Immature natural killer cell (primary cell): ENCODE measurements around the gene GOLGA6D. TPM values are rescaled to one million over a fixed set of nuclear protein-coding genes. Genes with fewer than 3 reads are reported as not detected.
"Not testable (repeated sequence)": the region's sequence is repeated elsewhere in the genome, so short reads cannot be mapped to it uniquely, and the experiment has no call there.

Experiments used
- DNase-seq, 3 donors: peaks; one replicate each; pipeline ENCODE4 v3.0.0; 2022; ENCODE audit warnings: mixed read lengths in 1 of 3
- H3K27ac Mint-ChIP-seq, 6 donors: one replicate each; pipeline ENCODE4 v1.8.0; 2020; ENCODE audit warnings: mixed read lengths in 6 of 6, mild to moderate bottlenecking in 5 of 6, inconsistent platforms in 4 of 6, moderate library complexity in 3 of 6
- H3K27me3 Mint-ChIP-seq, 3 donors: one replicate each; pipeline ENCODE4 v1.8.0; 2020 to 2021; ENCODE audit warnings: low read depth in 3 of 3, mild to moderate bottlenecking in 3 of 3, mixed read lengths in 3 of 3, moderate library complexity in 3 of 3, inconsistent platforms in 1 of 3
- H3K36me3 Mint-ChIP-seq, 3 donors: one replicate each; pipeline ENCODE4 v1.8.0; 2020; ENCODE audit warnings: mixed read lengths in 3 of 3, inconsistent platforms in 2 of 3, mild to moderate bottlenecking in 2 of 3
- H3K4me1 Mint-ChIP-seq, 2 donors: one replicate each; pipeline ENCODE4 v1.8.0; 2020; ENCODE audit warnings: inconsistent platforms in 2 of 2, mild to moderate bottlenecking in 2 of 2, mixed read lengths in 2 of 2, moderate library complexity in 1 of 2
- H3K4me3 Mint-ChIP-seq, 5 donors: one replicate each; pipeline ENCODE4 v1.8.0; 2020; ENCODE audit warnings: mild to moderate bottlenecking in 5 of 5, mixed read lengths in 5 of 5, inconsistent platforms in 3 of 5, moderate library complexity in 3 of 5
- H3K9me3 Mint-ChIP-seq, 6 donors: one replicate each; pipeline ENCODE4 v1.8.0; 2020; ENCODE audit warnings: mild to moderate bottlenecking in 6 of 6, mixed read lengths in 6 of 6, inconsistent platforms in 4 of 6, moderate library complexity in 3 of 6
- polyA plus RNA-seq, 3 donors: library from polyadenylated mRNA; unstranded; fragments of 300-500 nt; fragmentation: Illumina TruSeq; gene quantifications; one replicate each; pipeline ENCODE4 v1.2.3, GENCODE V29; 2021

Gene GOLGA6D
- polyA plus RNA-seq, 3 donors from 2014 or later = not detected

- peak overlapping the region in 1 of 5 donors; percentile 2 for H3K4me3 Mint-ChIP-seq
- H3K27me3 Mint-ChIP-seq = peaks cover 10 to 27% (median 12%) of the 10 kb centered on the region in 3 donors
- not testable (repeated sequence) for H3K9me3 Mint-ChIP-seq, H3K36me3 Mint-ChIP-seq, DNase-seq
- H3K27ac Mint-ChIP-seq = peak overlapping the region in 5 of 6 donors; percentile 6 to 51 (median 37)
- peaks cover 37 to 38% of the 10 kb centered on the region in 2 donors for H3K4me1 Mint-ChIP-seq
Measured at GRCh38 chr15:75332093-75332492, 49.5 kb downstream of the GOLGA6D start.

GRCh38 chr15:75333654-75334419 is 51.2 kb downstream of the GOLGA6D start:
- Mint-ChIP-seq H3K4me3 (peak overlapping the region in 4 of 5 donors; percentile 32 to 76 (median 52)), H3K27me3 (peaks cover 12 to 27% (median 12%) of the 10 kb centered on the region in 3 donors), H3K27ac (peak overlapping the region; percentile 51 to 86 (median 82)), H3K4me1 (peaks cover 42 to 50% of the 10 kb centered on the region in 2 donors)
- H3K36me3 Mint-ChIP-seq, H3K9me3 Mint-ChIP-seq: not testable (repeated sequence)
- DNase-seq = peak; percentile 74 to 77 (median 75)

DNA sequence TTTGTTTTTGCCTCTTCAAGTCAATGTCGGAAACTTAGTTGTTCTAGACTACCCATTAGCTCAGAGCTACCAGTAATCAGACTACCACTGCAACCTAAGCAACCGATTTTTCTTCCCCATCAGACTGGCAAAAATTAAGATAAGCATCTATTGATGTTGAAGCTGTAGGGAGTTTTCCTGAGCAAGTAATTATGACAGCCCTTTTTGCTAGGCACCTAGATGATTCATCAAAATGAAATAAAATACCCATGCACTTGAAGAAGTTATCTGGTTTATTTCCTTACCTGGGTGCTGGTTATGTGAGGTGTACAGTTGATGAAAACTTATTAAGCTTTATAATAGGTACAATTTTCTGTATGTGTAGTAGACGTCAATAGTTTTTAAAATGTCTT is 52.7 kb downstream of the GOLGA6D start:
- Mint-ChIP-seq H3K27me3 (peaks cover 12 to 27% (median 14%) of the 10 kb centered on the region in 3 donors), H3K4me1 (peaks cover 44 to 50% of the 10 kb centered on the region in 2 donors), H3K4me3 (peak overlapping the region; percentile 93 to 95 (median 94)), H3K9me3 (no peaks in the 10 kb centered on the region), H3K36me3 (peaks cover 4 to 5% (median 5%) of the 10 kb centered on the region in 3 donors), H3K27ac (peak overlapping the region; percentile 68 to 95 (median 91))
- no peak for DNase-seq

DNA sequence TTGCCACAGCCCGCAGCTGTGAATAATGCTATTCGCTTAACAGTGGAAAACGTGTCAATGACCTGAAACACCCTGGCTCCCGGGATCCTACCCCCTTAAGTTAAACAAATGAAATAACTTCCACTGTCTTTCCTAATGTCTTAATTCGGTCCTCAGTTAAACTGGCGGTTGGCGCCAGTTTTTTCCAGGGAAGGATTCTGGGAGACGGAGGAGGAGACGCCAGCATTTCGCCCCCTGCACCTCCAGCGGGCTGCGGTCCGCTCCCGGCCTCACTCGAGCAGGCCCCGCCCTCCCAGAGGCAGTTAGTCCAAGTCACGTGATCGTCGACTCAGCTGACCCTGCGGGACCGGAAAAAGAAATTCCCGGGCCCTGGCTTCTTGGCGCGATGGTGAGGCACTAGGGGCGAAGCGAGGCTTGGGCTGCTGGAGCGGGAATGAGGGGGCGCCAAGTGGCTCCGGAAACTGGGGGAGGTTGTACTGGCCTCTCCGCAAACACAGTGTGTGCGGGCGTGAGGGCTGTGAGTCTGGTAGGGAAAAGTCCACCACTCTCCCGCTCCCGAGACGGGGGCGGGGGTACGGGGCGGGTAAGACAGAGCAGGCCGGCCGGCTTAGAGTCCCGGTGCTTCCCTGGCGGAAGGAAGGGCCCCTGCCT is 53.2 kb downstream of the GOLGA6D start, which contains the start of gene COMMD4:
TSS of gene COMMD4 (plus strand) at position 359 of the 651 bp plus-strand sequence. CDS start at position 386, 27 bp downstream.
- peaks cover 12 to 24% (median 16%) of the 10 kb centered on the region in 3 donors for H3K27me3 Mint-ChIP-seq
- H3K36me3 Mint-ChIP-seq = peaks cover 5 to 7% (median 5%) of the 10 kb centered on the region in 3 donors
- H3K4me3 Mint-ChIP-seq = peak within 1 kb of the TSS; percentile 93 to 95 (median 94)
- H3K9me3 Mint-ChIP-seq = no peaks in the 10 kb centered on the region
- DNase-seq = peak; percentile 73 to 77 (median 73)
- peak within 1 kb of the TSS; percentile 68 to 95 (median 91) for H3K27ac Mint-ChIP-seq
- peaks cover 44 to 50% of the 10 kb centered on the region in 2 donors for H3K4me1 Mint-ChIP-seq

- DNase-seq = no peak
- no peak overlapping the region for H3K4me3 Mint-ChIP-seq
- no peaks in the 10 kb centered on the region for H3K9me3 Mint-ChIP-seq
- peaks cover 37 to 44% of the 10 kb centered on the region in 2 donors for H3K4me1 Mint-ChIP-seq
- peaks cover 10 to 17% (median 12%) of the 10 kb centered on the region in 3 donors for H3K27me3 Mint-ChIP-seq
- peaks cover 5 to 12% (median 9%) of the 10 kb centered on the region in 3 donors for H3K36me3 Mint-ChIP-seq
- H3K27ac Mint-ChIP-seq = no peak overlapping the region
Measured at GRCh38 chr15:75338661-75339240, 56.1 kb downstream of the GOLGA6D start.

- DNase-seq = no peak
- H3K4me1 Mint-ChIP-seq = peaks cover 29 to 35% of the 10 kb centered on the region in 2 donors
- H3K9me3 Mint-ChIP-seq = no peaks in the 10 kb centered on the region
- no peak overlapping the region for H3K4me3 Mint-ChIP-seq
- H3K27me3 Mint-ChIP-seq = peaks cover 8 to 11% (median 9%) of the 10 kb centered on the region in 3 donors
- H3K27ac Mint-ChIP-seq = peak overlapping the region in 5 of 6 donors; percentile 9 to 64 (median 44)
- peaks cover 5 to 12% (median 9%) of the 10 kb centered on the region in 3 donors for H3K36me3 Mint-ChIP-seq
Measured at GRCh38 chr15:75339531-75340240, 57.1 kb downstream of the GOLGA6D start.

DNA sequence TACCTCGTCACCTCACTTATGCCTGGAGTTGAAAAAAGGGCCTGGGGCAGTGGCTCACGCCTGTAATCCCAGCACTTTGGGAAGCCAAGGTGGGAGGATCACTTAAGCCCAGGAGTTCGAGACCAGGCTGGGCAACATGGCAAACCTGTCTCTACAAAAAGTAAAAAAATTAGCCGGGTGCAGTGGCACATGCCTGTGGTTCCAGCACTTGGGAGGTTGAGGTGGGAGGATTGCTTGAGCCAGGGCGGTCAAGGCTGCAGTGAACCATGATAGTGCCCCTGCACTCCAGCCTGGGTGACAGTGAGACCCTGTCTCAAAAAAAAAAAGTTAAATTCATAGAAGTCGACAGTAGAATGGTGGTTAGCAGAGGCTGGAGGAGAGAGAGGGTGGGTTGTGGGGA is 59.6 kb downstream of the GOLGA6D start:
- H3K27me3 Mint-ChIP-seq = peaks cover 6 to 10% (median 8%) of the 10 kb centered on the region in 3 donors
- H3K4me3 Mint-ChIP-seq = no peak overlapping the region
- H3K36me3 Mint-ChIP-seq = peaks cover 5 to 12% (median 9%) of the 10 kb centered on the region in 3 donors
- peaks cover 17 to 18% of the 10 kb centered on the region in 2 donors for H3K4me1 Mint-ChIP-seq
- no peak for DNase-seq
- H3K27ac Mint-ChIP-seq = no peak overlapping the region
- no peaks in the 10 kb centered on the region for H3K9me3 Mint-ChIP-seq

DNA sequence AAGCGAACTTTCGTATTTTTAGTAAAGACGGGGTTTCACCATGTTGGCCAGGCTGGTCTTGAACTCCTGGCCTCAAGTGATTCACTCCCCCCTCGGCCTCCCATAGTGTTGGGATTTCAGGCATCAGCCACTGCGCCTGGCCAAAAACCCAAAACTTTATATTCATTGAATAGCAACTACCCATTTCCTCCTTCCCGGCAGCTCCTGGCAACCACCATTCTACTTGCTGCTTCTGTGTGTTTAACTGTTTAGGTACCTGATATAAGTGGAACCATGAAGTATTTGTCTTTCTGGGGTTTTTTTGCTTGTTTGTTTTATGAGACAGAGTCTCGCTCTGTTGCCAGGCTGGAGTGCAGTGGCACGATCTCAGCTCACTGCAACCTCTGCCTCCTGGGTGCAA is 61.3 kb downstream of the GOLGA6D start:
- not testable (repeated sequence) for H3K9me3 Mint-ChIP-seq, H3K27ac Mint-ChIP-seq, DNase-seq, H3K4me3 Mint-ChIP-seq
- peaks cover 5 to 12% (median 9%) of the 10 kb centered on the region in 3 donors for H3K36me3 Mint-ChIP-seq
- peaks cover 15 to 18% (median 15%) of the 10 kb centered on the region in 3 donors for H3K27me3 Mint-ChIP-seq
- peaks cover 18 to 24% of the 10 kb centered on the region in 2 donors for H3K4me1 Mint-ChIP-seq

Other genes with a start within 250 kb of the GOLGA6D start
- 10 to 100 TPM in 1 of 3 donors, 1 to 10 TPM in 2; 3.8 to 14.0 (median 4.7) TPM for gene C15orf39, start 81.0 kb upstream of the GOLGA6D start, polyA plus RNA-seq
- gene GOLGA6C, start 24.5 kb upstream of the GOLGA6D start, polyA plus RNA-seq = not detected
- gene COMMD4, start 53.2 kb downstream of the GOLGA6D start, polyA plus RNA-seq = 100 to 1,000 TPM in 1 of 3 donors, 10 to 100 TPM in 2; 83.4 to 103 (median 94.4) TPM
- gene NEIL1, start 64.2 kb downstream of the GOLGA6D start, polyA plus RNA-seq = 10 to 100 TPM; 20.7 to 23.8 (median 22.4) TPM
- 10 to 100 TPM; 25.6 to 50.8 (median 30.1) TPM for gene MAN2C1, start 85.8 kb downstream of the GOLGA6D start, polyA plus RNA-seq
- gene SIN3A, start 168.9 kb downstream of the GOLGA6D start, polyA plus RNA-seq = 10 to 100 TPM in 2 of 3 donors, 1 to 10 TPM in 1; 8.6 to 21.2 (median 10.3) TPM